ELR (cell line): Measurements from ENCODE around the gene LCT.
"Not testable (repeated sequence)": the region's sequence is repeated elsewhere in the genome, so short reads cannot be mapped to it uniquely, and the experiment has no call there.

Experiments
- DNase-seq: peaks from one replicate; pipeline ENCODE4 v3.0.0-alpha.2; 2015; ENCODE audit warnings: low read depth

The LCT gene

DNA sequence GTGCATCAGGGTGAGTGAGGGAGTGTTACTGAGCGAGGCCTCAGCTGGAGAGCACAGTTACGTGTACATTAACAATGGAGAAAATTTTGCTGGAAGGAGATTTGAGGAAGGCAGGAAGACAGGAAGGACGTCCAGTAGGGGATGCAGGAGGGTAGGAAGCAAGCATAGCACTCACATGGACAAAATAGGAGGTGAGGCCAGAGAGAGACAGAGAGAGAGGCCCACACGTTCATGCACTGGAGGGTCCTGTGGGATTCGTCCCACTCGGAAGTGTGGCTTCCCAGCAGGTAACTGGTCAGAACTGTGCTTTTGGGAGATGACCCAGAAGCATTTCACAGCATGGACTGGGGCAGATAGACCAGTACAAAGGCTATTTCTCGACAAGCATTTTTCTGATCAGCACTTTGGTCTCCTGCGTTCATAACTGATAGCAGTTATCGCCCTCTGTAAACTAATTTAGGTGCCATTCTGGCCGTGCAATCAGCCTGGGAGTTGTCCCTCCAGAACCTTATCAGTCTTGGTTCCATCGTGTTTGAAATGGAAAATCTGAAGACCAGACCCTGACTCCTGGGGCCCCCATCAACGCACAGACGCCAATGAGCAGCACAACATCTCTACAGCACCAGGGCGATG, 5.7 kb downstream of the LCT start:
- DNase-seq, result no peak

DNA sequence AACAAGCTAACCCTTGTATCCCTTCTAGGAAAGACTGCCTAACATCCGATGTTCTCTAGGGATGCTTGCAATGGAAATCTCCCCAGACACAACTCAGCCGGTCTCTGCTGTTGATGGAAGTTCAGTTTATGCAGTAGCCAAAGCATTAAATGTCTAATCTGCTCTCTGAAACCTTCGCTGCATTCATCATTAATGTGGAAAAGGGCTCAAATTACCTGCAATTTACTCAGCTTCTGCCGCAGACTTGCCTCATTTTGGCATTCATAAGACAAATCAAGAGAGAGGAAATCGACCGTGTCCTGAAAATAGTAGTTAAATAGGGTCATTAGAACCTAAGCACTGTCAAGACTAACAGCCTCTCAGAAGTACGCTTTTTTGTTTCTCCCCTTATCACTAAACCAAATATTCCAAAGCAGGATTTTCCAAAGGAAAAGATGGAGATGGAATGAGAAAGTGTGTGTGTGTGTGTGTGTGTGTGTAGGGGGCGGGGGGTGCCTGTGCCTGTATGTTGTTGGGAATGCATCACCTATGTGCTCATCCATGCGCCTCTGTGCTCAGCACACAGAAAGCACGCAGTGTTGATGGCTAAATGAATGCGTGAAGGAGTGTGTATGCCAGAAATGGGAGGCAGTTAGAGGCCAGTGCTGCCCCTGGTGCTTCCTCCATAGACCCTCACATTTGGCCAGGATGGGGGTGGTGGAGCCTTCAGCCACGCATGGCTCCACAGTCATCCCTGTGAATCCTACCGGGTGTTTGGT, 7.4 kb downstream of the LCT start:
- no peak for DNase-seq

DNA sequence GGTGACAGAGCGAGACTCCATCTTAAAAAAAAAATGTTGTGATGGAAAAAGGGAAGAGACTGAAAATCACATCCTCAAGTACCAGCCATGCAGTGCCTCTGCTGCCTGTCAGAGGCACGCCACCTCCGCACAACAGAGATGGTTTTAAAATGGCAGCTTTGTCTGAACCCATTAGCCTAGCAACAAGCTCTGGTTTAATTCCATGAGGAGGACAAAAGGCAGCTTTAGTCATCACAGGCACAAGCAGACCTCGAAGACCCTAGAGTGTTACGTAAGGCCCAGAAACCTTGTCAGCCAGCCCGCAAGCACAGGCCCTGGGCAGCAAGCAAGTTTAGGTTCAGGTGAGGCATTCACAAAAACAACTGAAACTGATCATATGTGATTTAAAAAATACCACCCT, 10.4 kb downstream of the LCT start:
- no peak for DNase-seq

DNA sequence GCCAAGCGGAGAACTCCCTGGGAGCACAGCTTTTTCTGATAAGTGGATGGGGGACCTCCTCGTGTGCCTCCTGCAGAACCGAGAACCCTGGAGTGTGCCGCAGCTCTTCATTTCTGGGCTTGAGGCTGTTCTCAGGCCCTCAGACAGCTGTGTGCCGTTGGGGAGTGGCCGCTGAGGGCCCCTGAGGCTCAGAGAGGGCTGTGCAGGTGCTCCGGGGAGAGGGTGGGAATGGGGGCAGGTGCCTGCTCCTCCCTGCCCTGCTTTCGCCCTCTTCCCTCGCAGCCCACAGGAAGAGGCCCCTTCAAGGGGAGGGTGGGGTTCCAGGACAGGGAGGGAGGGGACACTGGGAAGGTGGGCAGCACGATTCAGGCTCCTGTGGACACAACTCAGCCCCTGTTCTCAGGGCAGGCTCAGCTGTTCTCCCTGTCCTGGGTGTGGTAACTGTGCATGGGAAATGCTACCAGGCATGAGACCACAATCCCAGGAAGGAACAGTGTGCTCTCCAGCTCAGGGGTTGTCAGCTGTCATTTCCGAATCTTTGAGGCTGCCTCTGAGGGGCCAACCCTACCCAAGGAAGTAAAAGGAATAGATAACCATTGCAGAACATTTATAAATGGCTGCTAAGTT, 11.3 kb downstream of the LCT start:
- DNase-seq, result no peak

DNA sequence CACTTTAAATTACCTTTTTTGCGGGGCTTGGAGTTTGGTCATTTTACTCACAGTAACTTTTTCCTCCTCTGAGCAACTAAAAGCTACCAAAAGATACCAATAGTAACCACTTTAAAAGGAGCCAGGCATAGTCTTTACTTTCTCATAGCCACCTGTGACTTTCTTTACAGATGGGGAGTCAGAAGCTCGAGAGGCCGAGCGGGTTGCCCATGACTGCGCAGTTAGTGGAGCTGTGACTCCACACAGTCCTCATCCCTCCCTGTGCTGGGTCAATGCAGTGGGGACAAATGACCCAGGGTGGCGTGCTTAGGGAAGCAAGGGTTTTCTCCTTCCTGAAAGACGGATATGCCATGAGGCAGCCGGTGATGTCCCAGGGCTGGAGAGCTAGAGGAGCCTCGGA, 11.9 kb downstream of the LCT start:
- DNase-seq, result no peak

DNA sequence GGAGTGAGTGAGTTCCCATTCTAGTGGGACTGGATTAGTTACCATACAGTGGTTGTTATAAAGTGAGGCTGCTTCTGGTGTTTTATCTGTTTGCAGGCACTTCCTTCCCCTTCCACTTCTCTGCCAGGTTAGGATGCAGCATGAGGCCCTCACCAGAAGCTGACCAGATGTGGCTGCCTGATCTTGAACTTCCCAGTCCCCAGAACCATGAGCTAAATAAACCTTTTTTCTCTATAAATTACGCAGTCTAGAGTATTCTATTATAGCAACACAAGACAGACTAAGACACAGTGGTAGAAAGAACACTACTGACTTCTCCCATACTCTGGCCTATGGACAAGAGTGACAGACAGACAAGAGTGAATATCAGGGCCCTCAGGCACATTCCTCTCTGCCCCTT, 14.1 kb downstream of the LCT start:
- DNase-seq, result no peak

DNA sequence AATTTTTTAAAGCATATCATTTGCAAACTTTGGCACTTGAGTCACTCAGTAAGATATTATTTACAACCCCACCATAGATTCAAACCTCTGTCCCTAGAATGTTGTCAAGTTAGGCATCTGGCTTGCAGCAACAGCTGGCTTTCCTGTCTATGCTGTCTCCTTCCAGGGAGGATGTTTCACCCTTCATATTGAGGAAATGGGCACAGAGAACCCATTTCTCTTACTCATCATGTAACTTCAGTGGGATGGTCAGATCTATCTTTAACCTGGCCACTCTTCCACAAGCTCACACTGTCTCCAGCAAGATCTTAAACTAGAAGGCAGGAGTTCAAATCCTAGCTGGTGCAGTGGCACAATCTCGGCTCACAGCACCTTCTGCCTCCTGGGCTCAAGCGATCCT, 15.8 kb downstream of the LCT start:
- DNase-seq, result no peak

DNA sequence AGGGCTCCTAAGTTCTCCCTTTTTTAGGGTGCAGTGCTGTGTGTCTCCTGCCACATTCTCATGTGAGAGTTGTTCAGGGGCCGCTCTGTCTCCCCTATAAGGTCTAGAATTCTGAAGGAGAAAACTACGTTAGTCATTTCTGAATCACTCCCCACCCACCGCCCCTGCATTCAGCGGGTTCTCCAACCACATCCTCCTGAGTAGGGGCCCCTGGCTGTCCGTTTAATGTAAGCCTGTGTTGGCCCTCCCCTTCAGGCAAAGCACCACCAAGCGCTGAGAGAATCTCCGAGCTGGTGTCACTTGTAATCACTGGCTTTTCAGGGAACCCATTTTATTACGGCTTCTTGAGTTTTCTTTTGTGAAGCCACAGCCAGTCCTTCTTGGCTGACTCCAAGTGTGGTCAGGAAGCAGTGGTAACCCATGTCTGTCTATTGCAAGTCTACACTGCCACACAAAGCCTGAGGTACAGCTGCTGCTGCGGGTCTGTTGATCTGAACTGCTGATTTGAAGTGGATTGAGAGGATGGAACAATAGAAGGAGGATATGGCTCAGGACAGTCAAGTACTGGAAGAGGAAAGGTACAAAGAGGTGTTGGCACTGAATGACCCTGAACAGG, 16.9 kb downstream of the LCT start:
- peak; percentile 92 for DNase-seq

DNA sequence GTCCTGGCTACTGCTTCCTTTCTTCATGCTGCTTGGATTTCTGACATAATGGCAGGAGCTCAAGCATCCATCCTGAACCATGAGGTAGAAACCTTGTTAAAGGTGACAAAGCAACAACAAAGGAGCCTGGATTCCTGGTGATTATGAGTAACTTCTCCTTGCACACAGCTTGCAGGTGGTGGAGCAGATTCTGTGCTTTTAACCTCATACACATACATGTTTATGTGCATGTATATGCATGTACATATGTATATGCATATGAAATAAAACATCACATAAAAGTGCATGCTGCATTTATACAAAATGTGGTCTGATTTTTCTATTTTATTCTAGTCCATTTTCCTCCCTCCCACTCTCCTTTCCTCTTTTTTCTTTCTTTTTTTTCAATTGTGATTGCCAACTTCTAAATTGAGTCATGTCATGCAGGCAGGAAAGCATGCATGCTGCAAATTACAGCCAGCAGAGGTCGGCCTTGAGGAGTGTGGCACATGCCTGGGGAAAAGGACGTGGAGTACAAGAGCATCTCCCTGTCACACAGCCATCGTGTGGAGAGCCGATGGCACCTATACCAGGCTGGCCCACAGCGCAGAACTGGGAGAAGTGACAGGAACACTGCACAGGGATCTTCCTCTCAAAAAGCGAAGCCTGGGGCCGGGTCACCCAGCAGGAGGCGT, 17.9 kb downstream of the LCT start:
- DNase-seq, result peak; percentile 60

DNA sequence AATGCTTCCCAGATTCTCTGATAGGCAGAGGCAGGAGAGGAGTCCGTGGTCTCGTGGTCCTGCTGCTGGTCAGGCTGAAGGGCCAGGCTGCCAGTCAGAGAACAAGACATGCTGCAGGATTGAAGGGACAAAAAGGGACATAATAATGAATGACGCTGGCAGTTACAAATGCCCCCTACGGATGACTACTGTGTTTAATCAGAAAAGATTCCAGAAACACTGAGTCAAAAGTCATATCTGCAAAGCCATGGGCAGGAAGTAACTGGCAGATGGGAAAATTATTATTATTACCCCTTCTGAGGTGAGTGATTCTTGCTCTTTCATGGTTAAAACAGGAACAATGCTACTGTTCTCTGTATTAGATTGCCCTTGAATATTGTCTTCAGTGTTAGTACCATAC, 19.0 kb downstream of the LCT start:
- DNase-seq, result peak; percentile 58

DNA sequence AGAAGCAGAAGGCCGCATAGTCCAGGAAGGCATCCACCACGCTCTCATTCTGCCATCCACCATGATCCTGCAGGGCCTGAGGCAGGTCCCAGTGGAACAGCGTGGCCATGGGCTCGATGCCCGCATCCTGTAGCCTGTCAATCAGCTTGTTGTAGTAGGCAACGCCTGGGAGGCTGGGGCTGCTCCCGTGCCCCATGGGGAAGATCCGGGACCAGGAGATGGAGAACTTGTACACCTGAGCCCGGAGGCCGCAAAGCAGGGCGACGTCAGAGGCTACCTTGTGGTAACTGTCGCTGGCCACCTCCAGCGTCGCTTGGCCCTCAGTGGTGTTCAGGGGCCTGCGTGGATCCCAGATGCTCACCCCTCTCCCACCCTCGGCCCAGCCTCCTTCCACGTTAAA, 19.5 kb downstream of the LCT start:
- DNase-seq, result no peak

DNA sequence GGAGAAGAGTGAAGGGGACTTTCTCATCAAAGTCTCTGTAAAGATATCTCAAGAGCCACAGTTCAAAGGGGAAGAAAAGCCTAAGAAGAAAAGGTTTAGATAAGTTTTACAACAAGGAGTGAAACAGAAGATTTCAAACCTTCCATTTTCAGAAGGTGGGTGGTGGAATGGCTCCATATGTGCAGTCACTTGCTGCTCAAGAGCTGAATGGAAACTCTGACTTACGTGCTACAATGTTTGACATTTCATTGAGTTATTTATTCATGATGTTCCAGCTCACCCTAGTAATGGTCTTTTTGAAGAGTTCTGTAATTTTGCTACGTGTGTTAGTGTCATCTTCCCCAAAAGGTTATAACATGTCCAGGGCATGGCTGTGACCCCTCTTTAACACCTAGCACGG, 21.7 kb downstream of the LCT start:
- DNase-seq, result no peak

DNA sequence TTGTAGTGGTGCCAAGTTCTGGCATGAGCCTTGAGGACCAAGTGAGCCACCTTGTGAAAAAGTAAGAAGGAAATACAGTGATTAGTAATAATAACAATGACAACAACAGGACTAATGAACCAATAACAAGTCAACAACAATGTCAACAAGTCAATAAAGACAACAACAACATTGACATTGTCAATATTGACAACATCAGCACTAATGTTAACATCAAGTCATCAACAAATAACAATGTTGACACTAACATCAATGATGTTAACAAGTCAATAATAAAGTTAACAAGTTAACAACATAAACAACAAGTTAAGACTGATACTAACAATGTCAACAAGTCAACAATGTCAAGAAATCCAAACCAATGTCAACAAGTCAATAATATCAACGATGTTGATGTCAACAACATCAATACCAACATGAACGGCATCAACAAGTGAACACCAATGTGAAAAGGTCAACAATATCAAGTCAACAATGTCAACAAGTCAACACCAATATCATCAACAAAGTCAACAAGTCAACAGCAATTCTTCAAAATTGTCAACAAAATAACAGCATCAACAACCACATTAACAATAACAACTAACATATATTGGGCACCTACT, 24.0 kb downstream of the LCT start:
- DNase-seq, result no peak

DNA sequence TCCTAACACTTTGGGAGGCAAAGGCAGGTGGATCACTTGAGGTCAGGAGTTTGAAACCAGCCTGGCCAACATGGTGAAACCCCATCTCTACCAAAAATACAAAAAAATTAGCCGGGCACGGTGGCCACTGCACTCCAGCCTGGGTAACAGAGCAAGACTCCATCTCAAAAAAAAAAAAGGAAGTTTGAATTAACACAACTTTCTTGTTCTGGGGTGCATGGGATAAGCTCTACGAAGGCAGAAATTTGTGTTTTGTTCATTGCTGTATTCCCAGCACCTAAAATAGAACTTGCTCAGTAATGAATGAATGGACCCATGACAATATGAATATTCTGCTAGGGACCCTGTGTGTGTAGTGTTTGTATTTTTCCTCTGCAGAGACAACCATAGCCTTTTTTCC, 29.1 kb downstream of the LCT start:
- DNase-seq, result not testable (repeated sequence)

DNA sequence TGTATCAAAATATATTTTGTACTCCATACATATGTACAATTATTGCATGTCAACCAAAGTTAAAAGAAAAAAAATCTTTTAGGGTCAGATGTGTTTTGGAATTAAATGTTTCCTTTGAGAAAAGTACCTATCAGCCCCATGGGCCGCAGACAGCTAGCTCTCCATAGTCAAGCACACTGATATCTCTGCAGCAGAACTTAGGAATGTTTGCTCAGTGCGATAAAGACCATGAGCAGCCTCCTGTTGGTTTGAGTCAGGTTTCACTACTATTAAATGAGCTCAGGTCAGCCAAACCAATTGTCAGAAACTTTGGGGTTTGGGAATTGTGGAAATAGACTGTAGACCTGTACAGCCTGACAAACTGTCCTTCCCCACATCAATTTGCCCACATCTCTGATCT, 33.7 kb downstream of the LCT start:
- no peak for DNase-seq

DNA sequence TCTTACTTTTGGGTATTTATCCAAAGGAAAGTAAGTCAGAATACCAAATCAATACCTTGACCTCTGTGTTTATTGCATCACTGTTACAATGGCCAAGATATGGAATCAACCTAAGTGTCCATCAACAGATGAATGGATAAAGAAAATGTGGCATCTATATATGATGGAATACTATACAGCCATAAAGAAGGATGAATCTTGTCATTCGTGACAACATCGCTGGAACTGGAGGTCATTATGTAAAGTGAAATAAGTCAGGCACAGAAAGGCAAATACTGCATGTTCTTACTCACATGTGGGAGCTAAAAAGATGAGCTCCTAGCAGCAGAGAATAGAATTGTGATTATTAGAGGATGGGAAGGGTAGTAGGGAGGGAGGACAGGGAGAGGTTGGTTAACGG, 34.6 kb downstream of the LCT start:
- DNase-seq, result no peak

DNA sequence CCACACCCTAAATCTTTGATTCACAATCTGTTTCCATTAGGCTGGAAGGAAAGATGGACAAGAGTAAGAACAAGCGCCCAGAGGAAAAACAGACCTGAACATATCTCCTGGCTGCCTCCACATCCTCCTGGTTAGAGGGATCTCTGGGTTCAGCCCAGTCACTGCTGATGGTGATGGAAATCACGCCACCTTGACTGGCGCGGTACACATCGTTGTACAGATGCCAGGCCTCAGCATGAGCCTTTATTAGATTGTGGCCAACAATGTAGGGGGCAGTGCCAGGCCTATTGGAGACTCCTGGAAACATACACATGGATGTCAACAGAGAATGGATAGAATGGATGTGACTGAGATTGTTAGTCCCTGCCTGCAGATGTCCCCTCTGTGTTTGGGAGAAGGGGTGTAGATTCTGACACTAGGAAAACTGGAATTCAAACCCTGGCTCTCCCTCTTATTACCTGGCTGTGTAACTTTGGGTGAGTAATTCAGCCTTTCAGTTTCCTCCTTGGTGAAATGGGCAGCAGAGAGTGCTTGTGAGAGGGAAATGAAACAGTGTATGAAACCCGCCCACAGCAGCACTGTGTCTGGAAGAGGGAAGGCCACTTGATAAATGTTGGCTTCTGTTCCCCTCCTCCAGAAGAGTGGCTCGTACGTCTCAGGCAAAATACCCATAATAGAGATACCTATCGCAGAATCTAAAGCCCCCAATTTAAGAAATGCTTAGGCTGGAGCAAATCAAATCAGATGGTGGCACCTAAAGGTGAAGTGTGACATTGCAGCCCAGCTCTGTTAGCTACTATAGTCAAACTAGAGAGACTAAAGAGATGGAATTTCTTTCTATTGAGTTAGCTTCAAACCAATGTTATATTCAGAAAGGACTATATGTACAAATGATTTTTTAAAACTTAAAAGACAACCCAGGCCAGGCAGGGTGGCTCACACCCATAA, 36.2 kb downstream of the LCT start:
- no peak for DNase-seq

DNA sequence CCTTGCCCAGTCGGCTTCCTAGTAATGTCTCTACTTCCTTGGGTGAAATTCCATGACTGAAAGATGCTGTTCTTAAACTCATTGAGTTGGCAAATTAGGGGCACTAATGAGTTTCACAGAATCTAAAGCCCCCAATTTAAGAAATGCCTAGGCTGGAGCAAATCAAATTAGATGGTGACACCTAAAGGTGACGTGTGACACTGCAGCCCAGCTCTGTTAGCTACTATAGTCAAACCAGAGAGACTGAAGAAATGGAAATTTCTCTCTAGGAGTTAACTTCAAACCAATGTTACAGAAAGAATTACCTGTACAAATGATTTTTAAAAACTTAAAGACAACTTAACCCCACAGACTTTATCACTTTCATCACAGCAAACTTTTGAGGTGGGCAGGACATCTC, 37.2 kb downstream of the LCT start:
- DNase-seq, result no peak

DNA sequence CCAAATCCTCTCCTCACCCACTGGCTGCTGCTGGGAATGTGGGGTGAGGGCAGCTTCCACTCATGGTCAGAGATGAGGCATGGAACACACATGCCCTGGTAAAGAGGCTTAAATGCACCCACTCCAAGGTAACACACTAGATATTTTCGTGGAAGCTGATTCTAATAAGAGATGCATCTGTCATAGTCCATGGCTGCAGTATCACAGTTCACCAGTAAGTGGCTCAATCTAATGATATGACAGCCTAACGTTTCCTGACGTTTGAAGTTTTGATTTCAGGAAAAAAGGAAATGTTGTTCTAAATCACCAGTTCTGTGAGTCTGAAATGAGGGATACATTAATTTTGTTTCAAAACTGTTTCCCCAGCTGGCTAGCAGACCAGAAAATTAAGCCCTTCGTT, 38.2 kb downstream of the LCT start:
- DNase-seq, result no peak

DNA sequence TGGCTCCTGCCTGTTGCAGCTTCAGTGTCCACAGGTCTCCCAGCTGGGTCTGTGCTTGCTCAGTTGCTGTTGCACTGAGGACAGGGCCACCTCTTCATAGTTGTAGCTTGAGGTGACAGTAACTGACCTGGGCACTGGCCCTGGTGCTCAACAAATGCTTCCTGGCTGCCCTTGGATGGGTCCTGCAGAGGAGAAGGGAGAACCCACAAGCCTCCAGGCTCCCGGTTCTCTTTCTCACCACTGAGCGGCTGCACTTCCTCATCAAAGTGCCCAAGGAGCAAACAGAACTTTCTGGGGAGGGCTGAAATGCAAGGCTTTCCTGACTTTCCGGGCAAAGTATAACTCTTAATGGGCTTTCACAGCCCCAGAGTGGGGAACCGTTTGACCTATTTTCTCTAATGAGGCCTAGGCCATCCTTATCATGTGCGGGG, 38.7 kb downstream of the LCT start:
- no peak for DNase-seq
